K562 (cell line): ENCODE data around the gene GPX5. TPM values are rescaled to one million over a fixed set of nuclear protein-coding genes. Genes with fewer than 3 reads are reported as not detected.

Experiments
- CHCHD3 ChIP-seq: fragments of 250-450 bp; sonication (Bioruptor Pico); IDR thresholded peaks from 2 replicates; pipeline ENCODE4 v2.1.2; 2022; ENCODE audit warnings: mild to moderate bottlenecking
- CHD4 ChIP-seq: fragments of 200-600 bp; sonication (generic); IDR thresholded peaks from 3 replicates; pipeline ENCODE4 v1.6.1; 2012; ENCODE audit warnings: low read depth, mild to moderate bottlenecking, mixed read lengths, low read length, inconsistent platforms; ENCODE audit not compliant: insufficient read depth, insufficient replicate concordance, poor library complexity, severe bottlenecking
- ERF ChIP-seq: fragments of 450-650 bp; formaldehyde crosslinking; IDR thresholded peaks from 2 replicates; pipeline ENCODE4 v1.4.0; 2020; ENCODE audit warnings: mild to moderate bottlenecking, mixed read lengths
- GTF2E2 ChIP-seq: fragments of 200-800 bp; sonication (Bioruptor generic); IDR thresholded peaks from 2 replicates; pipeline ENCODE4 v1.6.1; 2016; ENCODE audit warnings: missing genetic modification characterization, missing compliant biosample characterization
- IRF2 ChIP-seq: sonication (generic); formaldehyde crosslinking; IDR thresholded peaks from 2 replicates; pipeline ENCODE4 v1.8.1; 2022; ENCODE audit warnings: mild to moderate bottlenecking, missing genetic modification reagents
- KDM2B ChIP-seq: fragments of 250-450 bp; sonication (Bioruptor Pico); IDR thresholded peaks from 2 replicates; pipeline ENCODE4 v1.8.0; 2021; ENCODE audit warnings: mild to moderate bottlenecking, moderate library complexity
- LCOR ChIP-seq: sonication (generic); formaldehyde crosslinking; IDR thresholded peaks from 2 replicates; pipeline ENCODE4 v1.8.0; 2022; ENCODE audit warnings: mild to moderate bottlenecking, missing genetic modification reagents
- MECOM ChIP-seq: fragments of 250-450 bp; sonication (Bioruptor Pico); IDR thresholded peaks from 2 replicates; pipeline ENCODE4 v1.8.0; 2022; ENCODE audit warnings: inconsistent platforms
- MEIS2 ChIP-seq: fragments of 450-650 bp; IDR thresholded peaks from 2 replicates; pipeline ENCODE4 v1.6.1; 2014; ENCODE audit warnings: mild to moderate bottlenecking; ENCODE audit not compliant: partially characterized antibody
- NCOA4 ChIP-seq: fragments of 450-650 bp; IDR thresholded peaks from 2 replicates; pipeline ENCODE4 v1.6.1; 2018; ENCODE audit warnings: mild to moderate bottlenecking; ENCODE audit not compliant: partially characterized antibody
- NFIX ChIP-seq: fragments of 250-450 bp; sonication (Bioruptor Pico); IDR thresholded peaks from 2 replicates; pipeline ENCODE4 v1.4.0; 2020; ENCODE audit warnings: low read depth, mild to moderate bottlenecking, moderate library complexity
- NR2C1 ChIP-seq, 2 experiments: fragments of 450-650 bp; IDR thresholded peaks; 2 replicates each; pipeline ENCODE4 v1.6.1; 2017; ENCODE audit warnings: mild to moderate bottlenecking in 2 of 2, antibody characterized with exemption in 1 of 2, inconsistent platforms in 1 of 2, missing compliant biosample characterization in 1 of 2, missing genetic modification characterization in 1 of 2
- NR2C2 ChIP-seq, 2 experiments: fragments of 200-800 bp in 1 of 2; sonication (Bioruptor generic) in 1 of 2; sonication (generic) in 1 of 2; formaldehyde crosslinking in 1 of 2; IDR thresholded peaks; 2 replicates each; pipeline versions ENCODE4 v1.6.1 to v1.8.0; 2016 to 2022; ENCODE audit warnings: mild to moderate bottlenecking in 1 of 2, missing compliant biosample characterization in 1 of 2, missing genetic modification characterization in 1 of 2, missing genetic modification reagents in 1 of 2
- RBBP5 ChIP-seq: fragments of 200-600 bp; sonication (generic); IDR thresholded peaks from 2 replicates; pipeline ENCODE4 v1.6.1; 2012; ENCODE audit warnings: borderline replicate concordance, mild to moderate bottlenecking, low read length, control low read depth, inconsistent platforms; ENCODE audit not compliant: insufficient read depth, poor library complexity, severe bottlenecking
- TBP ChIP-seq: optimal IDR thresholded peaks from 2 replicates; pipeline ENCODE3; 2011; ENCODE audit warnings: low read depth, low read length, improper control_type of control experiment
- TCF7L2 ChIP-seq: fragments of 150-350 bp; IDR thresholded peaks from 2 replicates; pipeline ENCODE4 v1.6.1; 2016; ENCODE audit warnings: low read depth, mild to moderate bottlenecking, low read length, moderate library complexity
- TEAD1 ChIP-seq, 2 experiments: fragments of 450-650 bp in 1 of 2; sonication (generic) in 1 of 2; formaldehyde crosslinking; IDR thresholded peaks; 2 replicates each; pipeline versions ENCODE4 v1.4.0 to v1.8.0; 2020 to 2022; ENCODE audit warnings: mild to moderate bottlenecking in 2 of 2, missing genetic modification reagents in 1 of 2
- ZNF444 ChIP-seq: fragments of 250-450 bp; sonication (Bioruptor Pico); IDR thresholded peaks from 2 replicates; pipeline ENCODE4 v1.4.0; 2020; ENCODE audit warnings: mild to moderate bottlenecking, moderate library complexity
- polyA plus RNA-seq, 8 experiments: library from polyadenylated mRNA; depleted of rRNA in 4 of 8; stranded (reverse) in 5 of 8; unstranded in 3 of 8; fragments of >200 nt; fragmentation: Nextera tagmentation in 2 of 8; fragmentation: Illumina TruSeq in 1 of 8; extraction: Ambion mirVana in 2 of 8; extraction: Trizol in 1 of 8; gene quantifications; 2 replicates each; pipeline versions ENCODE4 v1.2.1 to v1.2.3, GENCODE V29; 2011 to 2014; ENCODE audit warnings: inconsistent platforms in 1 of 8, missing spikeins in 1 of 8
- total RNA-seq, 7 experiments: library from RNA; depleted of rRNA in 6 of 7; stranded (reverse); fragments of >200 nt in 6 of 7; fragmentation: Illumina TruSeq in 2 of 7; extraction: Trizol in 2 of 7; gene quantifications; 2 replicates each; pipeline versions ENCODE4 v1.2.1 to v1.2.3, GENCODE V29; 2011 to 2021; ENCODE audit warnings: low replicate concordance in 1 of 7
- TF ChIP-seq, protein P1 (sequence below), 2 experiments: fragments of 450-650 bp in 1 of 2; sonication (generic) in 1 of 2; formaldehyde crosslinking in 1 of 2; IDR thresholded peaks in 1 of 2; conservative IDR thresholded peaks in 1 of 2; 2 replicates each; pipeline versions ENCODE4 v1.6.1 to v1.8.1; 2016 to 2023; ENCODE audit warnings: mild to moderate bottlenecking in 2 of 2, moderate library complexity in 2 of 2, inconsistent platforms in 1 of 2, missing genetic modification reagents in 1 of 2
- TF ChIP-seq, protein P2 (sequence below): sonication (generic); formaldehyde crosslinking; IDR thresholded peaks from 2 replicates; pipeline ENCODE4 v1.8.1; 2023; ENCODE audit warnings: mild to moderate bottlenecking, missing genetic modification reagents
- TF ChIP-seq, protein P3 (sequence below), 2 experiments: fragments of 450-650 bp in 1 of 2; sonication (generic) in 1 of 2; formaldehyde crosslinking; conservative IDR thresholded peaks; 2 replicates each; pipeline versions ENCODE4 v1.4.0 to v1.8.1; 2020 to 2022; ENCODE audit warnings: mild to moderate bottlenecking in 1 of 2, missing genetic modification reagents in 1 of 2
- TF ChIP-seq, protein P4 (sequence below): fragments of 250-450 bp; sonication (Bioruptor Pico); IDR thresholded peaks from 2 replicates; pipeline ENCODE4 v1.6.1; 2021; ENCODE audit warnings: mild to moderate bottlenecking

GPX5 gene
- total and polyA plus RNA-seq, 9 of the 15 experiments (the other 6 are each of a cell fraction or from before 2014, with no cell fraction given) = 0.07 to 0.18 (median 0.15) TPM; not detected in 6

DNA sequence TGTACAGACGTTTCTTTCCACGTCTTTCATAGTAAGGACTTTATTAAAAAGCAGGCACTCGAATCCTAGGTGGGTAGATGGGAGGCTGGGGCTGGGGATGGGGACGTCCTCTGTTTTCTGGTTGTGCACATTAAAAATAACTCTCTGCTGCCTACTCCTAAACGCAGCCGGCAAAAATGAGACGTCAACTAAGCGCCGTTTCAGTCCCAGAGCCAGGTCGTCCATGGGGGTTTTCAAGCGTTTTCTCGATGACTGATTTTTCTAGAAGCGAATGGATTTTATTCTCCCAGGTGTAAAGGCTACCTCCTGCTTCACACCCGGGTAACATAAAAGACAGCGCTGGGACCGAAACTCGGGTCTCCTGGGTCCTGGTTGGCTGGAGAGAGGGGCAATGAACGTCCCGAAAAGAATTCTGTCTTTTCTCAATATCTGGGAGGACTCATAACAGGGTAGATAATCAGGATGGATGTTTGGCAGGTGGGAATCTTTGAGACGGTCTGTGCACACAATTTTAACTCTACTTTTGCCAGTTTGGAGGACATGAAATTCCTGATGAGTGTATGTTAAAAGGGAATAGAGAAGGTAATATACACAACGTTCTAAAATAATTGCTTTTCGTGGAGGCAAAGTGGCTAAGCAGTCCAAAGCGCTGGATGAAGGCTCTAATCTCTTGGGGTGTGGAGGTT is 35.3 kb upstream of the GPX5 start (continued):
- TF ChIP-seq, protein P1, sequence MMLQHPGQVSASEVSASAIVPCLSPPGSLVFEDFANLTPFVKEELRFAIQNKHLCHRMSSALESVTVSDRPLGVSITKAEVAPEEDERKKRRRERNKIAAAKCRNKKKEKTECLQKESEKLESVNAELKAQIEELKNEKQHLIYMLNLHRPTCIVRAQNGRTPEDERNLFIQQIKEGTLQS (IDR thresholded peaks at IDR 0.05) = no peak
- TF ChIP-seq, protein P1 (CRISPR knock-in tag; conservative IDR thresholded peaks at IDR 0.05) = peak; percentile 22; the same call in 1 of the 2 replicates
- TF ChIP-seq LCOR (CRISPR knock-in tag) (0 out of 2 replicates have a peak, but pooled peaks have one; percentile 15), NCOA4 (no peak), RBBP5 (peak; percentile 46), TBP (peak; percentile 10), ZNF444 (CRISPR knock-in tag) (no peak), TCF7L2 (no peak), MEIS2 (peak; percentile 26), MECOM (CRISPR knock-in tag) (0 out of 2 replicates have a peak, but pooled peaks have one; percentile 47), ERF (CRISPR knock-in tag) (no peak), KDM2B (CRISPR knock-in tag) (no peak), TEAD1 (CRISPR knock-in tag; IDR thresholded peaks at IDR 0.05) (no peak; a peak in 1 of 4 replicates), CHD4 (peak; percentile 20), NR2C1 (IDR thresholded peaks at IDR 0.05) (no peak), NR2C1 (tag; IDR thresholded peaks at IDR 0.05) (no peak), CHCHD3 (CRISPR knock-in tag) (no peak), GTF2E2 (peak; percentile 9; the same call in 1 of the 2 replicates), NFIX (CRISPR knock-in tag) (no peak), NR2C2 (CRISPR knock-in tag; IDR thresholded peaks at IDR 0.05) (no peak), NR2C2 (tag; IDR thresholded peaks at IDR 0.05) (no peak), IRF2 (CRISPR knock-in tag) (no peak)
- TF ChIP-seq, protein P2, sequence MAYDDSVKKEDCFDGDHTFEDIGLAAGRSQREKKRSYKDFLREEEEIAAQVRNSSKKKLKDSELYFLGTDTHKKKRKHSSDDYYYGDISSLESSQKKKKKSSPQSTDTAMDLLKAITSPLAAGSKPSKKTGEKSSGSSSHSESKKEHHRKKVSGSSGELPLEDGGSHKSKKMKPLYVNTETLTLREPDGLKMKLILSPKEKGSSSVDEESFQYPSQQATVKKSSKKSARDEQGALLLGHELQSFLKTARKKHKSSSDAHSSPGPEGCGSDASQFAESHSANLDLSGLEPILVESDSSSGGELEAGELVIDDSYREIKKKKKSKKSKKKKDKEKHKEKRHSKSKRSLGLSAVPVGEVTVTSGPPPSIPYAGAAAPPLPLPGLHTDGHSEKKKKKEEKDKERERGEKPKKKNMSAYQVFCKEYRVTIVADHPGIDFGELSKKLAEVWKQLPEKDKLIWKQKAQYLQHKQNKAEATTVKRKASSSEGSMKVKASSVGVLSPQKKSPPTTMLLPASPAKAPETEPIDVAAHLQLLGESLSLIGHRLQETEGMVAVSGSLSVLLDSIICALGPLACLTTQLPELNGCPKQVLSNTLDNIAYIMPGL (CRISPR knock-in tag) = peak; percentile 10; the same call in 1 of the 2 replicates
- TF ChIP-seq, protein P3, sequence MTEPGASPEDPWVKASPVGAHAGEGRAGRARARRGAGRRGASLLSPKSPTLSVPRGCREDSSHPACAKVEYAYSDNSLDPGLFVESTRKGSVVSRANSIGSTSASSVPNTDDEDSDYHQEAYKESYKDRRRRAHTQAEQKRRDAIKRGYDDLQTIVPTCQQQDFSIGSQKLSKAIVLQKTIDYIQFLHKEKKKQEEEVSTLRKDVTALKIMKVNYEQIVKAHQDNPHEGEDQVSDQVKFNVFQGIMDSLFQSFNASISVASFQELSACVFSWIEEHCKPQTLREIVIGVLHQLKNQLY (CRISPR knock-in tag; conservative IDR thresholded peaks at IDR 0.05) = no peak
- TF ChIP-seq, protein P4, sequence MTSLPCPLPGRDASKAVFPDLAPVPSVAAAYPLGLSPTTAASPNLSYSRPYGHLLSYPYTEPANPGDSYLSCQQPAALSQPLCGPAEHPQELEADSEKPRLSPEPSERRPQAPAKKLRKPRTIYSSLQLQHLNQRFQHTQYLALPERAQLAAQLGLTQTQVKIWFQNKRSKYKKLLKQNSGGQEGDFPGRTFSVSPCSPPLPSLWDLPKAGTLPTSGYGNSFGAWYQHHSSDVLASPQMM = 0 out of 2 replicates have a peak, but pooled peaks have one; percentile 61
